Mononuclear cell (primary cell): ENCODE results near the gene ATP2C2. TPM values are rescaled to one million over a fixed set of nuclear protein-coding genes. Genes with fewer than 3 reads are reported as not detected.
"Not testable (repeated sequence)": the region's sequence is repeated elsewhere in the genome, so short reads cannot be mapped to it uniquely, and the experiment has no call there.

Source experiments
- H3K27me3 ChIP-seq: 2 replicates; pipeline ENCODE4 v1.6.0; 2011; ENCODE audit warnings: low read length, control low read depth; ENCODE audit not compliant: insufficient read depth
- H3K4me1 ChIP-seq: 2 replicates; pipeline ENCODE4 v1.5.1; 2011; ENCODE audit warnings: mild to moderate bottlenecking, low read length, control low read depth; ENCODE audit not compliant: insufficient read depth
- H3K4me3 ChIP-seq: 2 replicates; pipeline ENCODE4 v1.5.1; 2011; ENCODE audit warnings: mild to moderate bottlenecking, low read length, moderate library complexity
- H3K9me3 ChIP-seq: 2 replicates; pipeline ENCODE4 v1.5.1; 2011; ENCODE audit warnings: low read depth, mild to moderate bottlenecking, control low read depth, low read length
- total RNA-seq: library from RNA; depleted of rRNA; stranded (reverse); fragments of >200 nt; gene quantifications from one replicate; pipeline ENCODE4 v1.2.3, GENCODE V29; 2012

Gene ATP2C2
- total RNA-seq, 1 donor: not detected

- Histone ChIP-seq H3K27me3 (no peaks in the 10 kb centered on the region), H3K4me1 (peaks cover 5% of the 10 kb centered on the region), H3K4me3 (no peak overlapping the region), H3K9me3 (no peaks in the 10 kb centered on the region)
Measured at GRCh38 chr16:84387021-84387420, 18.7 kb downstream of the ATP2C2 start.

GRCh38 chr16:84390131-84390785 lies 21.9 kb downstream of the ATP2C2 start:
- H3K4me3 ChIP-seq: no peak overlapping the region
- H3K4me1 ChIP-seq: peaks cover 5% of the 10 kb centered on the region
- H3K9me3 ChIP-seq: no peaks in the 10 kb centered on the region
- no peaks in the 10 kb centered on the region for H3K27me3 ChIP-seq

- Histone ChIP-seq H3K4me3 (no peak overlapping the region), H3K9me3 (no peaks in the 10 kb centered on the region), H3K4me1 (peaks cover 6% of the 10 kb centered on the region), H3K27me3 (no peaks in the 10 kb centered on the region)
Measured at GRCh38 chr16:84391151-84392030, 23.1 kb downstream of the ATP2C2 start.

- Histone ChIP-seq H3K27me3 (no peaks in the 10 kb centered on the region), H3K4me1 (peaks cover 12% of the 10 kb centered on the region), H3K4me3 (no peak overlapping the region), H3K9me3 (no peaks in the 10 kb centered on the region)
Measured at GRCh38 chr16:84392031-84392360, 23.7 kb downstream of the ATP2C2 start.

- not testable (repeated sequence) for H3K4me3 ChIP-seq, H3K9me3 ChIP-seq
Measured at GRCh38 chr16:84396082-84396481, 27.7 kb downstream of the ATP2C2 start.

GRCh38 chr16:84396537-84397008 lies 28.2 kb downstream of the ATP2C2 start:
- Histone ChIP-seq H3K4me3 (no peak overlapping the region), H3K4me1 (peaks cover 8% of the 10 kb centered on the region), H3K27me3 (no peaks in the 10 kb centered on the region), H3K9me3 (no peaks in the 10 kb centered on the region)

More at GRCh38 chr16:84396082-84396481, 27.7 kb downstream of the ATP2C2 start:
- peaks cover 12% of the 10 kb centered on the region for H3K4me1 ChIP-seq
- not testable (repeated sequence) for H3K27me3 ChIP-seq

- Histone ChIP-seq H3K27me3 (no peaks in the 10 kb centered on the region), H3K9me3 (no peaks in the 10 kb centered on the region), H3K4me3 (no peak overlapping the region), H3K4me1 (peaks cover 7% of the 10 kb centered on the region)
Measured at GRCh38 chr16:84397090-84397489, 28.8 kb downstream of the ATP2C2 start.

GRCh38 chr16:84398701-84399100 lies 30.4 kb downstream of the ATP2C2 start:
- Histone ChIP-seq H3K9me3 (no peaks in the 10 kb centered on the region), H3K4me3 (no peak overlapping the region), H3K4me1 (peaks cover 7% of the 10 kb centered on the region), H3K27me3 (peaks cover 3% of the 10 kb centered on the region)

GRCh38 chr16:84399912-84400311 lies 31.6 kb downstream of the ATP2C2 start:
- H3K4me1 ChIP-seq, H3K9me3 ChIP-seq, H3K4me3 ChIP-seq, H3K27me3 ChIP-seq: not testable (repeated sequence)

GRCh38 chr16:84403435-84403834 lies 35.1 kb downstream of the ATP2C2 start:
- H3K4me3 ChIP-seq, H3K27me3 ChIP-seq, H3K4me1 ChIP-seq, H3K9me3 ChIP-seq: not testable (repeated sequence)

- Histone ChIP-seq H3K4me1 (no peaks in the 10 kb centered on the region), H3K9me3 (no peaks in the 10 kb centered on the region)
Measured at GRCh38 chr16:84404324-84404723, 36.0 kb downstream of the ATP2C2 start.

GRCh38 chr16:84404936-84405639 lies 36.8 kb downstream of the ATP2C2 start:
- no peaks in the 10 kb centered on the region for H3K9me3 ChIP-seq
- H3K4me1 ChIP-seq: no peaks in the 10 kb centered on the region
- peaks cover 6% of the 10 kb centered on the region for H3K27me3 ChIP-seq
- no peak overlapping the region for H3K4me3 ChIP-seq

More at GRCh38 chr16:84404324-84404723, 36.0 kb downstream of the ATP2C2 start:
- peaks cover 6% of the 10 kb centered on the region for H3K27me3 ChIP-seq
- no peak overlapping the region for H3K4me3 ChIP-seq

- no peaks in the 10 kb centered on the region for H3K9me3 ChIP-seq
- no peaks in the 10 kb centered on the region for H3K4me1 ChIP-seq
- peaks cover 6% of the 10 kb centered on the region for H3K27me3 ChIP-seq
- no peak overlapping the region for H3K4me3 ChIP-seq
Measured at GRCh38 chr16:84406006-84406963, 37.9 kb downstream of the ATP2C2 start.

GRCh38 chr16:84407588-84408313 lies 39.4 kb downstream of the ATP2C2 start:
- no peak overlapping the region for H3K4me3 ChIP-seq
- H3K4me1 ChIP-seq: no peaks in the 10 kb centered on the region
- H3K27me3 ChIP-seq: peaks cover 3% of the 10 kb centered on the region
- H3K9me3 ChIP-seq: no peaks in the 10 kb centered on the region
